Measurements from ENCODE around the gene SEMA3A.

SEMA3A gene

GRCh38 chr7:84022684-84023308, 171.8 kb downstream of the SEMA3A start:
- no peak overlapping the region for H3K4me3 ChIP-seq (ENCODE audit: control insufficient read depth, low read depth, low read length)
- no peak for DNase-seq (ENCODE audit: low read depth)
- TF ChIP-seq CTCF (IDR thresholded peaks at IDR 0.05; ENCODE audit: control insufficient read depth, insufficient read depth, low read depth, low read length, missing control alignments) = no peak

- TF ChIP-seq CTCF (IDR thresholded peaks at IDR 0.05; ENCODE audit: control insufficient read depth, insufficient read depth, low read depth, low read length, missing control alignments) = no peak
- H3K4me3 ChIP-seq (ENCODE audit: control insufficient read depth, low read depth, low read length) = no peak overlapping the region
- DNase-seq (ENCODE audit: low read depth) = no peak
Measured at GRCh38 chr7:84022009-84022408, 172.6 kb downstream of the SEMA3A start.

GRCh38 chr7:84021292-84021908, 173.2 kb downstream of the SEMA3A start:
- no peak overlapping the region for H3K4me3 ChIP-seq (ENCODE audit: control insufficient read depth, low read depth, low read length)
- DNase-seq (ENCODE audit: low read depth) = no peak
- no peak for TF ChIP-seq CTCF (IDR thresholded peaks at IDR 0.05; ENCODE audit: control insufficient read depth, insufficient read depth, low read depth, low read length, missing control alignments)

GRCh38 chr7:84017651-84018050, 176.9 kb downstream of the SEMA3A start:
- DNase-seq (ENCODE audit: low read depth) = no peak
- TF ChIP-seq CTCF (IDR thresholded peaks at IDR 0.05; ENCODE audit: control insufficient read depth, insufficient read depth, low read depth, low read length, missing control alignments) = no peak
- H3K4me3 ChIP-seq (ENCODE audit: control insufficient read depth, low read depth, low read length) = no peak overlapping the region

- DNase-seq (ENCODE audit: low read depth) = no peak
- no peak overlapping the region for H3K4me3 ChIP-seq (ENCODE audit: control insufficient read depth, low read depth, low read length)
- no peak for TF ChIP-seq CTCF (IDR thresholded peaks at IDR 0.05; ENCODE audit: control insufficient read depth, insufficient read depth, low read depth, low read length, missing control alignments)
Measured at GRCh38 chr7:84013616-84014240, 180.9 kb downstream of the SEMA3A start.

GRCh38 chr7:84009782-84010181, 184.8 kb downstream of the SEMA3A start:
- TF ChIP-seq CTCF (IDR thresholded peaks at IDR 0.05; ENCODE audit: control insufficient read depth, insufficient read depth, low read depth, low read length, missing control alignments) = no peak
- H3K4me3 ChIP-seq (ENCODE audit: control insufficient read depth, low read depth, low read length) = no peak overlapping the region
- no peak for DNase-seq (ENCODE audit: low read depth)
